Heart left ventricle (tissue), 13 donors: ENCODE results near the gene NEK7.

Experiments
- POLR2A ChIP-seq, 2 donors: fragments of 450-650 bp; IDR thresholded peaks; one replicate each; pipeline ENCODE4 v1.6.1; 2017; ENCODE audit warnings: antibody characterized with exemption in 2 of 2, mild to moderate bottlenecking in 2 of 2, moderate library complexity in 2 of 2
- TF ChIP-seq, protein P1 (sequence below), 12 donors: fragments of 200-600 bp; sonication (generic) in 4 of 12; IDR thresholded peaks; one replicate each; pipeline versions ENCODE4 v1.5.0 to v1.8.0; 2018 to 2022; ENCODE audit warnings: antibody characterized with exemption in 12 of 12, mild to moderate bottlenecking in 5 of 12
- donor health status: ischemic (EF 13 %, LVEDD 7.1; RV severe dilation, severe dysfunction).
- donor health status: DM: no; HTN: yes; CAD: no.
- donor health status: DM: no; HTN: no; CAD: no.
- donor health status: ischemic (EF 25% LVEDD 6.9; RV normal size, moderate dysfunction).
- donor health status: ischemic (EF 25% LVEDD 5.7; RV mildly dilated, moderate dysfunction).
- donor health status: ischemic (EF 35%, LVEDD 5.7; RV mildly dilated, moderate dysfunction).
- donor health status: nonischemic (EF 11% LVEDD 7.7; RV severe dilation, severe dysfunction).
- donor health status: DM: yes; HTN: yes; CAD: no.
- donor health status: PGD.
- donor health status: ischemic (EF 29% LVEDD 5.4; RV normal size, mild dysfunction).
- donor health status: nonischemic (EF 23%, LVEDD 6.1; RV moderate dilation, normal function).

DNA sequence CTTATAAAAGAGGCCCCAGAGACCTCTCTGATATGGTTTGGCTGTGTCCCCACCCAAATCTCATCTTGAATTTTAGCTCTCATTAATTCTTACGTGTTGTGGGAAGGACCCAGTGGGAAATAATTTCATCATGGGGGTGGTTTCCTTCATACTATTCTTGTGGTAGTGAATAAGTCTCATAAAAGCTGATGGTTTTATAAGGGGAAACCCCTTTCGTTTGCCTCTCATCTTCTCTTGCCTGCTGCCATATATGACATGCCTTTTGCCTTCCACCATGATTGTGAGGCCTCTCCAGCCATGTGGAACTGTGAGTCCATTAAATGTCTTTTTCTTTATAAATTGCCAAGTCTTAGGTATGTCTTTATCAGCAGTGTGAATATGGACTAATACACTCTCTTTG lies 22.5 kb upstream of the NEK7 start:
- TF ChIP-seq, protein P1, sequence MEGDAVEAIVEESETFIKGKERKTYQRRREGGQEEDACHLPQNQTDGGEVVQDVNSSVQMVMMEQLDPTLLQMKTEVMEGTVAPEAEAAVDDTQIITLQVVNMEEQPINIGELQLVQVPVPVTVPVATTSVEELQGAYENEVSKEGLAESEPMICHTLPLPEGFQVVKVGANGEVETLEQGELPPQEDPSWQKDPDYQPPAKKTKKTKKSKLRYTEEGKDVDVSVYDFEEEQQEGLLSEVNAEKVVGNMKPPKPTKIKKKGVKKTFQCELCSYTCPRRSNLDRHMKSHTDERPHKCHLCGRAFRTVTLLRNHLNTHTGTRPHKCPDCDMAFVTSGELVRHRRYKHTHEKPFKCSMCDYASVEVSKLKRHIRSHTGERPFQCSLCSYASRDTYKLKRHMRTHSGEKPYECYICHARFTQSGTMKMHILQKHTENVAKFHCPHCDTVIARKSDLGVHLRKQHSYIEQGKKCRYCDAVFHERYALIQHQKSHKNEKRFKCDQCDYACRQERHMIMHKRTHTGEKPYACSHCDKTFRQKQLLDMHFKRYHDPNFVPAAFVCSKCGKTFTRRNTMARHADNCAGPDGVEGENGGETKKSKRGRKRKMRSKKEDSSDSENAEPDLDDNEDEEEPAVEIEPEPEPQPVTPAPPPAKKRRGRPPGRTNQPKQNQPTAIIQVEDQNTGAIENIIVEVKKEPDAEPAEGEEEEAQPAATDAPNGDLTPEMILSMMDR (IDR thresholded peaks at IDR 0.05): no peak
- no peak for TF ChIP-seq POLR2A (IDR thresholded peaks at IDR 0.05)
